ENCODE data around the gene CLMP. TPM values are rescaled to one million over a fixed set of nuclear protein-coding genes. Genes with fewer than 3 reads are reported as not detected.

The CLMP gene
- total RNA-seq, 2 donors from 2014 or later, result 48.3 to 126 TPM

GRCh38 chr11:123144707-123145106 lies 50.3 kb downstream of the CLMP start:
- DNase-seq (ENCODE audit: low spot score) (no peak), ATAC-seq (ENCODE audit: insufficient number of reproducible peaks, low FRiP score, low read depth) (no peak)
- no peak overlapping the region for H3K4me3 ChIP-seq
- H3K36me3 ChIP-seq, result no peaks in the 10 kb centered on the region
- H3K27me3 ChIP-seq (replicated peaks; ENCODE audit: insufficient read depth), result no peaks in the 10 kb centered on the region
- H3K27ac ChIP-seq, result no peak overlapping the region
- H3K9me3 ChIP-seq, result no peaks in the 10 kb centered on the region
- no peak for TF ChIP-seq CTCF (IDR thresholded peaks at IDR 0.05)
- H3K4me1 ChIP-seq (ENCODE audit: control insufficient read depth in 1 of 2, low read depth in 2 of 2), result peaks cover 0 to 11% of the 10 kb centered on the region in 2 donors

GRCh38 chr11:123143921-123144320 lies 51.1 kb downstream of the CLMP start:
- DNase-seq (ENCODE audit: low spot score), result no peak
- H3K4me1 ChIP-seq (ENCODE audit: control insufficient read depth in 1 of 2, low read depth in 2 of 2), result peaks cover 0 to 11% of the 10 kb centered on the region in 2 donors
- no peak for ATAC-seq (ENCODE audit: insufficient number of reproducible peaks, low FRiP score, low read depth)
- no peaks in the 10 kb centered on the region for H3K36me3 ChIP-seq
- no peak overlapping the region for H3K4me3 ChIP-seq
- TF ChIP-seq CTCF (IDR thresholded peaks at IDR 0.05), result no peak
- no peak overlapping the region for H3K27ac ChIP-seq
- H3K9me3 ChIP-seq, result no peaks in the 10 kb centered on the region
- no peaks in the 10 kb centered on the region for H3K27me3 ChIP-seq (replicated peaks; ENCODE audit: insufficient read depth)

GRCh38 chr11:123143476-123143875 lies 51.6 kb downstream of the CLMP start:
- H3K36me3 ChIP-seq, result no peaks in the 10 kb centered on the region
- no peaks in the 10 kb centered on the region for H3K9me3 ChIP-seq
- peaks cover 2 to 14% of the 10 kb centered on the region in 2 donors for H3K4me1 ChIP-seq (ENCODE audit: control insufficient read depth in 1 of 2, low read depth in 2 of 2)
- no peaks in the 10 kb centered on the region for H3K27me3 ChIP-seq (replicated peaks; ENCODE audit: insufficient read depth)
- TF ChIP-seq CTCF (IDR thresholded peaks at IDR 0.05), result no peak
- H3K4me3 ChIP-seq, result no peak overlapping the region
- H3K27ac ChIP-seq, result no peak overlapping the region
- DNase-seq (ENCODE audit: low spot score) (no peak), ATAC-seq (ENCODE audit: insufficient number of reproducible peaks, low FRiP score, low read depth) (no peak)

- no peaks in the 10 kb centered on the region for H3K27me3 ChIP-seq (replicated peaks; ENCODE audit: insufficient read depth)
- H3K4me3 ChIP-seq, result no peak overlapping the region
- no peak for TF ChIP-seq CTCF (IDR thresholded peaks at IDR 0.05)
- no peaks in the 10 kb centered on the region for H3K36me3 ChIP-seq
- no peaks in the 10 kb centered on the region for H3K9me3 ChIP-seq
- ATAC-seq (ENCODE audit: insufficient number of reproducible peaks, low FRiP score, low read depth), result no peak
- DNase-seq (ENCODE audit: low spot score), result no peak
- peak overlapping the region; percentile 89 to 97 for H3K27ac ChIP-seq
- peaks cover 9 to 42% of the 10 kb centered on the region in 2 donors for H3K4me1 ChIP-seq (ENCODE audit: control insufficient read depth in 1 of 2, low read depth in 2 of 2)
These were observed 55.8 kb downstream of the CLMP start for GRCh38 chr11:123139206-123139605.

GRCh38 chr11:123137431-123138224 lies 57.4 kb downstream of the CLMP start:
- Histone ChIP-seq H3K4me1 (ENCODE audit: control insufficient read depth in 1 of 2, low read depth in 2 of 2) (peaks cover 14 to 53% of the 10 kb centered on the region in 2 donors), H3K9me3 (no peaks in the 10 kb centered on the region), H3K36me3 (no peaks in the 10 kb centered on the region), H3K27me3 (replicated peaks; ENCODE audit: insufficient read depth) (no peaks in the 10 kb centered on the region), H3K27ac (peak overlapping the region; percentile 89 to 97), H3K4me3 (peak overlapping the region; percentile 64)
- ATAC-seq (ENCODE audit: insufficient number of reproducible peaks, low FRiP score, low read depth) (peak; percentile 20), DNase-seq (ENCODE audit: low spot score) (peak; percentile 28)
- no peak for TF ChIP-seq CTCF (IDR thresholded peaks at IDR 0.05)

All from thoracic aorta (tissue), 2 donors.